HG03565 (cell line): ENCODE results near the gene PSME3.
"Not testable (repeated sequence)": the region's sequence is repeated elsewhere in the genome, so short reads cannot be mapped to it uniquely, and the experiment has no call there.

Experiments used
- ATAC-seq: cut with Tn5 transposase; IDR thresholded peaks from one replicate; pipeline ENCODE4 v1.9.1; 2021; ENCODE audit warnings: mild to moderate bottlenecking, moderate library complexity; ENCODE audit not compliant: unreplicated experiment

Gene PSME3

GRCh38 chr17:42849451-42850181, 16.4 kb downstream of the PSME3 start:
- no peak for ATAC-seq

- ATAC-seq = no peak
Measured at GRCh38 chr17:42850954-42851353, 17.8 kb downstream of the PSME3 start, which contains the start of gene AOC3. AOC3 (plus strand) TSS chr17:42851199; CDS start chr17:42851344, 145 bp downstream.

GRCh38 chr17:42851371-42852240, 18.4 kb downstream of the PSME3 start:
- not testable (repeated sequence) for ATAC-seq

- no peak for ATAC-seq
Measured at GRCh38 chr17:42852351-42852750, 19.2 kb downstream of the PSME3 start.

GRCh38 chr17:42853004-42853403, 19.8 kb downstream of the PSME3 start:
- ATAC-seq = no peak

GRCh38 chr17:42853597-42853967, 20.4 kb downstream of the PSME3 start:
- no peak for ATAC-seq

- ATAC-seq = no peak
Measured at GRCh38 chr17:42853968-42854790, 21.0 kb downstream of the PSME3 start.

GRCh38 chr17:42855048-42855596, 21.9 kb downstream of the PSME3 start:
- ATAC-seq = no peak

GRCh38 chr17:42856093-42856492, 22.9 kb downstream of the PSME3 start:
- ATAC-seq = not testable (repeated sequence)

- not testable (repeated sequence) for ATAC-seq
Measured at GRCh38 chr17:42856516-42856915, 23.3 kb downstream of the PSME3 start.

GRCh38 chr17:42857389-42857788, 24.2 kb downstream of the PSME3 start:
- no peak for ATAC-seq

GRCh38 chr17:42865638-42866094, 32.5 kb downstream of the PSME3 start:
- no peak for ATAC-seq

- ATAC-seq = no peak
Measured at GRCh38 chr17:42866216-42866615, 33.0 kb downstream of the PSME3 start.

GRCh38 chr17:42866631-42867575, 33.7 kb downstream of the PSME3 start:
- ATAC-seq = no peak

- not testable (repeated sequence) for ATAC-seq
Measured at GRCh38 chr17:42867694-42868261, 34.6 kb downstream of the PSME3 start.

GRCh38 chr17:42868338-42868737, 35.1 kb downstream of the PSME3 start:
- no peak for ATAC-seq

- ATAC-seq = no peak
Measured at GRCh38 chr17:42871647-42872046, 38.5 kb downstream of the PSME3 start.

GRCh38 chr17:42872251-42872965, 39.2 kb downstream of the PSME3 start:
- no peak for ATAC-seq

- no peak for ATAC-seq
Measured at GRCh38 chr17:42873315-42873714, 40.1 kb downstream of the PSME3 start.
